ENCODE data around the gene FSD1. TPM values are rescaled to one million over a fixed set of nuclear protein-coding genes. Genes with fewer than 3 reads are reported as not detected.
"Not testable (repeated sequence)": the region's sequence is repeated elsewhere in the genome, so short reads cannot be mapped to it uniquely, and the experiment has no call there.

FSD1 gene
- polyA plus RNA-seq, result 0.58 TPM

- peaks cover 9% of the 10 kb centered on the region for H3K27me3 Mint-ChIP-seq
- H3K9me3 Mint-ChIP-seq, result no peaks in the 10 kb centered on the region
- H3K36me3 Mint-ChIP-seq, result no peaks in the 10 kb centered on the region
- peaks cover 0 to 3% (median 0%) of the 10 kb centered on the region in 3 donors for H3K4me1 Mint-ChIP-seq
- H3K4me3 Mint-ChIP-seq, result peak within 1 kb of the TSS in 2 of 4 donors; percentile 82 to 88
- H3K27ac Mint-ChIP-seq, result peak within 1 kb of the TSS in 2 of 3 donors; percentile 50 to 81
These were observed at the start of gene FSD1 for GRCh38 chr19:4304538-4305256. Gene FSD1 (plus strand): TSS chr19:4304598. CDS start chr19:4304747, 149 bp downstream.

DNA sequence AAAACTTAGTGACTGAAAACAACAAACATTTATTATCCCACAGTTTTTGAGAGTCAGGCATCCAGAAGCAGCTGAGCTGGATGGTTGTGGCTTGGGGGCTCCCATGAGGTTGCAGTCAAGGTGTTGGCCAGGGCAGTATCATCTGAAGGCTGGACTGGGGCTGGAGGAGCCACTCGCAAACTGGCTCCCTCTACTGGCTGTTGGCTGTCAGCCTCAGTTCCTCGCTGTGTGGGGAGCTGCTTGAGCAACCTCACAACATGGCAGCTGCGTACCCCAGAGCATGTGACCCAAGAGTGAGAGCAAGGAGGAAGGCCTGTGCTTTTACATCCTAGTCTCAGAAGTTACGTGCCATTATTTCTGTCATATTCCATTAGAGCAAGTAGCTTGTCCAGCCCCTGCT lies 47.8 kb upstream of the FSD1 start:
- Mint-ChIP-seq H3K4me1 (peaks cover 0 to 5% (median 4%) of the 10 kb centered on the region in 3 donors), H3K36me3 (peaks cover 10% of the 10 kb centered on the region), H3K9me3 (peaks cover 0 to 3% (median 2%) of the 10 kb centered on the region in 3 donors), H3K4me3 (no peak overlapping the region), H3K27ac (peak overlapping the region in 1 of 3 donors; percentile 10), H3K27me3 (no peaks in the 10 kb centered on the region)

GRCh38 chr19:4257025-4257424 lies 47.4 kb upstream of the FSD1 start:
- H3K36me3 Mint-ChIP-seq, result peaks cover 10% of the 10 kb centered on the region
- peaks cover 0 to 5% (median 4%) of the 10 kb centered on the region in 3 donors for H3K4me1 Mint-ChIP-seq
- H3K9me3 Mint-ChIP-seq, result peaks cover 0 to 3% (median 2%) of the 10 kb centered on the region in 3 donors
- no peak overlapping the region for H3K27ac Mint-ChIP-seq
- no peak overlapping the region for H3K4me3 Mint-ChIP-seq
- no peaks in the 10 kb centered on the region for H3K27me3 Mint-ChIP-seq

GRCh38 chr19:4258181-4258580 lies 46.2 kb upstream of the FSD1 start:
- Mint-ChIP-seq H3K4me3 (no peak overlapping the region), H3K27me3 (no peaks in the 10 kb centered on the region), H3K4me1 (peaks cover 0 to 5% (median 4%) of the 10 kb centered on the region in 3 donors), H3K9me3 (peaks cover 0 to 3% (median 2%) of the 10 kb centered on the region in 3 donors), H3K27ac (no peak overlapping the region), H3K36me3 (peaks cover 7% of the 10 kb centered on the region)

DNA sequence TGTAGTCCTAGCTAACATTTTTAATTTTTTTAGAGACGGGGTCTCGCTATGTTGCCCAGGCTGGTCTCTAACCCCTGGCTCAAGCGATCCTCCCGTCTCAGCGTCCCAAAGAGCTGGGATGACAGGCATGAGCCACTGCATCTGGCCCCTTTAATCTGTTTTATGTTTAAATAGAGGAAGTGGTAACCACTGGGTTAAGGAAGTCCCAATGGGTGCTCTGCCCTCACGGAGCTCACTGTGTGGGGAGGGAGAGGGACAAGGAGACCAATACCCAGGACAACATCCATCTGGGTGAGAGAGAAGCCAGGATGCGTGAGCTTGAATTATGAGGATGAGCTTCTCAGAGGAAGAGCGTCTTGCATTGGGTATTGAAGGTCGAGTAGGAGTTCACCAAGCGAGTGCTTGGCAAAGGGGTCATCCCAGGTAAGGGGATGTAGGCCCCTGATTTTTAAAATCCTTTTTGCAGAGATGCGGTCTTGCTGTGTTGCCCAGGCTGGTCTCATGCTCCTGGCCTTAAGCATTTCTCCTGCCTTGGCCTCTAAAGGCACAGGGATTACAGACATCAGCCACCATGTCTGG lies 43.7 kb upstream of the FSD1 start:
- Mint-ChIP-seq H3K36me3 (peaks cover 3% of the 10 kb centered on the region), H3K9me3 (no peaks in the 10 kb centered on the region), H3K4me3 (no peak overlapping the region), H3K27me3 (no peaks in the 10 kb centered on the region), H3K27ac (peak overlapping the region; percentile 5 to 52 (median 18)), H3K4me1 (peaks cover 0 to 5% (median 4%) of the 10 kb centered on the region in 3 donors)

DNA sequence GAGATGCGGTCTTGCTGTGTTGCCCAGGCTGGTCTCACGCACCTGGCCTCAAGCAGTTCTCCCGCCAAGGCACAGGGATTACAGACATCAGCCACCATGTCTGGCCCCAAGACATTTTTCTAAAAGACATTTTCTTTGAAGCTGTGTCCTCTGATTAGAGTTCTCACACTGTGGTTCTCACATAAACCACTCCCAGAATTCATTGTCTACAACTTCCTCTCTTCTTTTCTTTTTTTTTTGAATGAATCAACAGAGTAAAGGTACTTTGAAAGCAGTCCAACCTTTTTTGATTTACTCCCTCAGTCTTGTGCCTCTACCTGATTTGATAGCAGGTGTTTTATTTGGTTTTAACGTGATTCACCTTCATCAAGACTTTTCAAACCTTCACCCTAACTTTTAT lies 39.6 kb upstream of the FSD1 start:
- Mint-ChIP-seq H3K27ac (peak overlapping the region; percentile 18 to 86 (median 39)), H3K27me3 (no peaks in the 10 kb centered on the region), H3K9me3 (no peaks in the 10 kb centered on the region), H3K36me3 (peaks cover 3% of the 10 kb centered on the region), H3K4me3 (peak overlapping the region in 2 of 4 donors; percentile 17 to 33), H3K4me1 (peaks cover 0 to 12% (median 4%) of the 10 kb centered on the region in 3 donors)

DNA sequence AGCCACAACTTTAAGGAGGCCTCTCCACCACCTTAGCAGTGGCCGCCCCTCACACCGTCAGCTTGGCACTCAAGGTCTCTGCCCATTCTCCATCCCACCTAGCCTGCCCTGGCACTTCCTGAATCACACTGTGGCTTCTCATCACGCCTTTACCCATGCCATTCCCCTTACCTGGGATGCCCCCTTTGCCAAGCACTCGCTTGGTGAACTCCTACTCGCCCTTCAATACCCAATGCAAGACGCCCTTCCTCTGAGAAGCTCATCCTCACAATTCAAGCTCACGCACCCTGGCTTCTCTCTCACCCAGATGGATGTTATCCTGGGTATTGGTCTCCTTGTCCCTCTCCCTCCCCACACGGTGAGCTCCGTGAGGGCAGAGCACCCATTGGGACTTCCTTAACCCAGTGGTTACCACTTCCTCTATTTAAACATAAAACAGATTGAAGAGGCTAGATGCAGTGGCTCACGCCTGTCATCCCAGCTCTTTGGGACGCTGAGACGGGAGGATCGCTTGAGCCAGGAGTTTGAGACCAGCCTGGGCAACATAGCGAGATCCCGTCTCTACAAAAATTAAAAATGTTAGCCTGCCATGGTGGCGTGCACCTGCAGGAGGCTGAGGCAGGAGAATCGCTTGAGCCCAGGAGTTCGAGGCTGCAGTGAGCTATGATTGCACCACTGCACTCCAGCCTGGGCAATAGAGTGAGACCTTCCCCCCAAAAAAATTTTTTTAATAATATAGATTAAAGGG lies 38.0 kb upstream of the FSD1 start:
- H3K36me3 Mint-ChIP-seq, result peaks cover 5% of the 10 kb centered on the region

DNA sequence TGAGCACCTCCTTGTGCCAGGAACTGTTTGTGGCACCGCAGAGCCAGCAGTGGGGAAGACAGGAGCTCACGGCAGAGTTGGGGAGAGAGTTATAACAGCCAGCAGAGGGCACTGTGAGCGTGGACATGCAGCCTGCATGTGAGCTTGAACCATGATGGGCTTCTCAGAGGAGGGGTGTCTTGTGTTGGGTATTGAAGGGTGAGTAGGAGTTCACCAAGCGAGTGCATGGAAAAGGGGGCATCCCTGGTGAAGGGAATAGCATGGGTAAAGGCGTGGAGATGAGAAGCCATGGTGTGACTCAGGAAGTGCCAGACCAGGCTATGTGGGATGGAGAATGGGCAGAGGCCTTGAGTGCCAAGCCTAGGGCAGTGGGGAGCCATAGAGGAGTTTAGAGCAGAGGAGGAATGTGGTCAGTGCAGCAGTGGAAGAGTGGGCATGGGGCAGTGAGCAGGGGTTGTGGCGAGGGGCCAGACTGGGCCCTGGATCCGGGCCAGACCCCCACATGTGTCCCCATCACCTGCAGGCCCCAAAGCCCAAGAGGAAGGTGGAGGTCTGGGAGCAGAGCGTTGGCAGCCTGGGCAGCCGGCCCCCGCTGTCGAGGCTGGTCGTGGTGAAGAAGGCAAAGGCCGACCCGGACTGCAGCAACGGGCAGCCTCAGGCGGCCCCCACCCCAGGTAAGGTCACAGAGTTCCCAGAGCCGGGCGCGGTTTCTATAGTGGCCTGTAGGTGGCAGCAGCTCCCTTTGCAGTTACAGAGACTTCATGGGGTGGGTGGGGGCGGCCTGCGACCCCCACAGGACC lies 37.1 kb upstream of the FSD1 start:
- H3K27ac Mint-ChIP-seq, result peak overlapping the region in 1 of 3 donors; percentile 40
- peaks cover 5% of the 10 kb centered on the region for H3K36me3 Mint-ChIP-seq
- peak overlapping the region in 1 of 4 donors; percentile 60 for H3K4me3 Mint-ChIP-seq
- peaks cover 0 to 10% (median 0%) of the 10 kb centered on the region in 3 donors for H3K4me1 Mint-ChIP-seq
- no peaks in the 10 kb centered on the region for H3K9me3 Mint-ChIP-seq
- no peaks in the 10 kb centered on the region for H3K27me3 Mint-ChIP-seq

More for the DNA sequence above, 38.0 kb upstream of the FSD1 start:
- H3K27me3 Mint-ChIP-seq, result no peaks in the 10 kb centered on the region
- H3K4me3 Mint-ChIP-seq, result no peak overlapping the region
- no peaks in the 10 kb centered on the region for H3K9me3 Mint-ChIP-seq
- peaks cover 0 to 10% (median 0%) of the 10 kb centered on the region in 3 donors for H3K4me1 Mint-ChIP-seq
- peak overlapping the region in 2 of 3 donors; percentile 14 to 89 for H3K27ac Mint-ChIP-seq

GRCh38 chr19:4267901-4268815 lies 36.2 kb upstream of the FSD1 start:
- peaks cover 0 to 10% (median 0%) of the 10 kb centered on the region in 3 donors for H3K4me1 Mint-ChIP-seq
- peak overlapping the region in 1 of 3 donors; percentile 40 for H3K27ac Mint-ChIP-seq
- no peak overlapping the region for H3K4me3 Mint-ChIP-seq
- H3K27me3 Mint-ChIP-seq, result no peaks in the 10 kb centered on the region
- no peaks in the 10 kb centered on the region for H3K9me3 Mint-ChIP-seq
- peaks cover 5% of the 10 kb centered on the region for H3K36me3 Mint-ChIP-seq

GRCh38 chr19:4268816-4269430 lies 35.5 kb upstream of the FSD1 start:
- Mint-ChIP-seq H3K9me3 (no peaks in the 10 kb centered on the region), H3K4me1 (peaks cover 0 to 10% (median 0%) of the 10 kb centered on the region in 3 donors), H3K27ac (peak overlapping the region in 1 of 3 donors; percentile 28), H3K27me3 (no peaks in the 10 kb centered on the region), H3K36me3 (peaks cover 5% of the 10 kb centered on the region), H3K4me3 (peak overlapping the region in 1 of 4 donors; percentile 28)

- Mint-ChIP-seq H3K36me3 (peaks cover 2% of the 10 kb centered on the region), H3K27me3 (peaks cover 3% of the 10 kb centered on the region), H3K4me3 (no peak overlapping the region), H3K9me3 (no peaks in the 10 kb centered on the region), H3K4me1 (no peaks in the 10 kb centered on the region), H3K27ac (no peak overlapping the region)
These were observed 31.5 kb upstream of the FSD1 start for GRCh38 chr19:4272894-4273293.

- not testable (repeated sequence) for H3K4me3 Mint-ChIP-seq, H3K9me3 Mint-ChIP-seq, H3K27ac Mint-ChIP-seq, H3K36me3 Mint-ChIP-seq, H3K4me1 Mint-ChIP-seq, H3K27me3 Mint-ChIP-seq
These were observed 30.1 kb upstream of the FSD1 start for GRCh38 chr19:4274321-4274686.

- H3K27me3 Mint-ChIP-seq, result peaks cover 26% of the 10 kb centered on the region
- H3K9me3 Mint-ChIP-seq, result no peaks in the 10 kb centered on the region
- H3K27ac Mint-ChIP-seq, result no peak overlapping the region
- H3K36me3 Mint-ChIP-seq, result no peaks in the 10 kb centered on the region
- H3K4me3 Mint-ChIP-seq, result no peak overlapping the region
- no peaks in the 10 kb centered on the region for H3K4me1 Mint-ChIP-seq
These were observed 27.2 kb upstream of the FSD1 start for GRCh38 chr19:4277191-4277696.
